ENCODE measurements around the gene MIB2. TPM values are rescaled to one million over a fixed set of nuclear protein-coding genes. Genes with fewer than 3 reads are reported as not detected.

Gene MIB2
- total RNA-seq, 4 donors from 2014 or later: 68.3 to 162 (median 113) TPM

GRCh38 chr1:1574721-1575537, 40.4 kb upstream of the MIB2 start, which contains the start of gene SSU72:
Gene SSU72, minus strand, starts transcription at chr1:1574863. Its CDS starts 306 bp downstream, at chr1:1574557.
- Histone ChIP-seq H3K4me3 (peak within 1 kb of the TSS; percentile 83 to 100 (median 98)), H3K36me3 (peaks cover 0 to 7% (median 0%) of the 10 kb centered on the region in 3 donors), H3K9me3 (no peaks in the 10 kb centered on the region), H3K4me1 (peaks cover 0 to 41% (median 0%) of the 10 kb centered on the region in 4 donors), H3K27me3 (no peaks in the 10 kb centered on the region), H3K27ac (peak within 1 kb of the TSS; percentile 93 to 100 (median 98))
- DNase-seq: peak; percentile 91 to 97 (median 95)
- TF ChIP-seq CTCF (IDR thresholded peaks at IDR 0.05): peak in 2 of 6 experiments; percentile 12 to 30
- TF ChIP-seq POLR2A (IDR thresholded peaks at IDR 0.05): peak; percentile 95 to 96

- Histone ChIP-seq H3K4me3 (no peak overlapping the region), H3K36me3 (no peaks in the 10 kb centered on the region), H3K4me1 (peaks cover 0 to 24% (median 0%) of the 10 kb centered on the region in 4 donors), H3K9me3 (no peaks in the 10 kb centered on the region), H3K27me3 (no peaks in the 10 kb centered on the region), H3K27ac (peak overlapping the region in 2 of 4 donors; percentile 60 to 67)
- DNase-seq: peak in 2 of 3 donors; percentile 76 to 81
- no peak for TF ChIP-seq CTCF (IDR thresholded peaks at IDR 0.05)
- TF ChIP-seq POLR2A (IDR thresholded peaks at IDR 0.05): peak; percentile 61 to 77
These were observed 37.8 kb upstream of the MIB2 start for GRCh38 chr1:1577367-1578011.

- Histone ChIP-seq H3K4me1 (peaks cover 0 to 14% (median 0%) of the 10 kb centered on the region in 4 donors), H3K36me3 (no peaks in the 10 kb centered on the region), H3K4me3 (no peak overlapping the region), H3K27me3 (no peaks in the 10 kb centered on the region), H3K27ac (no peak overlapping the region), H3K9me3 (no peaks in the 10 kb centered on the region)
- TF ChIP-seq CTCF (IDR thresholded peaks at IDR 0.05) (no peak), POLR2A (IDR thresholded peaks at IDR 0.05) (no peak)
- no peak for DNase-seq
These were observed 36.8 kb upstream of the MIB2 start for GRCh38 chr1:1578371-1578940.

- DNase-seq: no peak
- no peak overlapping the region for H3K4me3 ChIP-seq
- TF ChIP-seq POLR2A (IDR thresholded peaks at IDR 0.05) (no peak), CTCF (IDR thresholded peaks at IDR 0.05) (no peak)
- no peaks in the 10 kb centered on the region for H3K36me3 ChIP-seq
- no peaks in the 10 kb centered on the region for H3K9me3 ChIP-seq
- H3K27me3 ChIP-seq: no peaks in the 10 kb centered on the region
- H3K27ac ChIP-seq: no peak overlapping the region
- H3K4me1 ChIP-seq: peaks cover 0 to 4% (median 0%) of the 10 kb centered on the region in 4 donors
These were observed 32.5 kb upstream of the MIB2 start for GRCh38 chr1:1582585-1583346.
